ENCODE results near the gene CYBRD1. TPM values are rescaled to one million over a fixed set of nuclear protein-coding genes. Genes with fewer than 3 reads are reported as not detected.

The CYBRD1 gene
- total RNA-seq, 1 donor from 2014 or later, result 4.7 TPM

DNA sequence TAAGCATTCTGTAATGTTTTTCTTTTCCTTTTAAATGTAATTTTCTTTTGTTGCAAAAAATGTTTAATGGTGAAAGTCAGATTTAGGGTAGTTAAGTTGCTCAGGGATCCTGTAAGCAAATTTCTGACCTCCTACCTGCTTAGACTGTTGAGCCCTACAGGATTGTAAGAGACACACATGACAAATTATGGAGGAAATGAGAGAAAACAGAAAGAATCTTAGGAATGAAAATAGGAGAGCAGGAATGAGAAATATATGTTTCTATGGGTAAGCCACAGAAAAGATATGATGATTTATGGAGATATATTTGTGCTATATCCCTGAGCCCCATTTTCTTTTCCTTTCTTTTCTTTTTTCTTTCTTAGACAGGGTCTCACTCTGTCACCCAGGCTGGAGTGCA lies 28.3 kb downstream of the CYBRD1 start:
- DNase-seq, result no peak
- intact Hi-C loops (cut with micrococcal nuclease), result no loop called here
- Mint-ChIP-seq H3K27me3 (peaks cover 18% of the 10 kb centered on the region), H3K4me1 (no peaks in the 10 kb centered on the region), H3K4me3 (no peak overlapping the region), H3K36me3 (ENCODE audit: low read depth) (no peaks in the 10 kb centered on the region), H3K9me3 (no peaks in the 10 kb centered on the region), H3K27ac (no peak overlapping the region)

DNA sequence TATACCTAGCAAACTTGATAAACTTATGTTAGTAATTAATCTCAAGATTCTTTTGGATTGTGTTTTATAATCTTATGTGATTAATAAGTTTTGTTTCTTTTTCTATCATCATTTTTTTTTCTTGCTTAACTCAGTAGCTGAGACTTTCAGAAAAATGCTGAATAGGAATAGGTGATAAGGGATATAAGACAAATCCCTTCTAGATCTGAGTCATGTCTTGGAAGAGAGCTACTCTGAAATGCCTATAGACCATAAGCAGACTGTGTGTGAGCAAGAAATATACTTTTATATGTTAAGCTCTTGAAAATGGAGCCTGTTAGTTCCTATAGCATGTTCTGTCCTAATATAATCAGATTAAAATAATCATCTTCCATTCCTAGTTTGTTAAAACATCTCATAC lies 29.6 kb downstream of the CYBRD1 start:
- DNase-seq, result no peak
- intact Hi-C loops (cut with micrococcal nuclease), result no loop called here
- no peak overlapping the region for H3K4me3 Mint-ChIP-seq

GRCh38 chr2:171553236-171553635 lies 31.0 kb downstream of the CYBRD1 start:
- H3K27me3 Mint-ChIP-seq, result peaks cover 11% of the 10 kb centered on the region
- H3K36me3 Mint-ChIP-seq (ENCODE audit: low read depth), result no peaks in the 10 kb centered on the region
- no peaks in the 10 kb centered on the region for H3K9me3 Mint-ChIP-seq
- intact Hi-C loops (cut with micrococcal nuclease), result no loop called here
- no peak overlapping the region for H3K27ac Mint-ChIP-seq
- peaks cover 2% of the 10 kb centered on the region for H3K4me1 Mint-ChIP-seq
- H3K4me3 Mint-ChIP-seq, result no peak overlapping the region
- no peak for DNase-seq

More for the DNA sequence above, 29.6 kb downstream of the CYBRD1 start:
- Mint-ChIP-seq H3K36me3 (ENCODE audit: low read depth) (no peaks in the 10 kb centered on the region), H3K9me3 (no peaks in the 10 kb centered on the region), H3K4me1 (no peaks in the 10 kb centered on the region), H3K27ac (no peak overlapping the region), H3K27me3 (peaks cover 15% of the 10 kb centered on the region)

DNA sequence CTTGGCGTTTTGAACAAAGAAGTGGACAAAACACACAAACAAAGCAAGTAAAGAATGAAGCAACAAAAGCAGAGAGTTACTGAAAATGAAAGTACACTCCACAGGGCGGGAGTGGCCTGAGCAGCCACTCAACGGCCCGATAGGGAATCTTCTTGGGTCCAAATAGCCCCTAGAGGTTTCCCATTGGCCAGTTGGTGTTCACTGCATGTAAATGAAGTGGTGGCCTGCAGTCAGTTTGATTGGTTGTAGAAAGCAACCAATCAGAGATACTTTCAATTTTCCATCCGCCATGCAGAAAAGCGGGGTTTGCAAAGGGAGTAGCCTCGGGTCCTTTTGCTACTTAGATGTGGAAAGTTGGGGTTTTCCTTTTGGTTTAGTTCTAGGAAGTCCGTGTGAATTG lies 31.6 kb downstream of the CYBRD1 start:
- no peaks in the 10 kb centered on the region for H3K9me3 Mint-ChIP-seq
- H3K4me3 Mint-ChIP-seq, result no peak overlapping the region
- H3K4me1 Mint-ChIP-seq, result peaks cover 2% of the 10 kb centered on the region
- intact Hi-C loops (cut with micrococcal nuclease), result no loop called here
- H3K36me3 Mint-ChIP-seq (ENCODE audit: low read depth), result no peaks in the 10 kb centered on the region
- peaks cover 14% of the 10 kb centered on the region for H3K27me3 Mint-ChIP-seq
- no peak for DNase-seq
- H3K27ac Mint-ChIP-seq, result no peak overlapping the region

DNA sequence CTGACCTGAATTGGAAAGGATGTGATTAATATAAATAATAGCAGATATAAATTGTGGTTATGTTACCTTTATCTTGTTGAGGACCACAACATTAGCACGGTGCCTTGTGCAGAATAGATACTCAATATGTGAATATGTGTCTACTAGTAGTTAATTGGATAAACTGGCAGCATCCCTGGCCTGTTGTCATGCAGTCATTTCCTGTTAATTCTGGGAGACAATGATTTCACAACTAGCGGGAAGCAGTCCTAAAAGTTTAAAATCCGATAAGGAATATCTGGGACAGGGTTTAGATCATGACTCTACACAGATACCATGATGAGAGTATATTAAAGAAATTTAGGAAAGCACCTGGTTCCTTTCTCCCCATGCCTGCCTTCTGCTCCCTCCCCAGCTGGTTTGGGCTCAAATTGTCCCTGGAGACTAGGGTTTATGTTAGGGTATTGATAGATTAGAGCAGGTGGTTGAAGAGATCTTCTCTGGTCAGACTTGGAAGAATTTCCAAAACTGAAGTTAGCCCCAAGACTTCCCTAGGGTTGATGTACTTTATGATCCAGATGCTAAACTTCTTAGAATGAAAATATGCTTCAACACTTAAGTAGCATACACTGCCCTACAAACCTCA lies 32.8 kb downstream of the CYBRD1 start:
- intact Hi-C loops (cut with micrococcal nuclease), result no loop called here
- no peak overlapping the region for H3K27ac Mint-ChIP-seq
- H3K9me3 Mint-ChIP-seq, result no peaks in the 10 kb centered on the region

DNA sequence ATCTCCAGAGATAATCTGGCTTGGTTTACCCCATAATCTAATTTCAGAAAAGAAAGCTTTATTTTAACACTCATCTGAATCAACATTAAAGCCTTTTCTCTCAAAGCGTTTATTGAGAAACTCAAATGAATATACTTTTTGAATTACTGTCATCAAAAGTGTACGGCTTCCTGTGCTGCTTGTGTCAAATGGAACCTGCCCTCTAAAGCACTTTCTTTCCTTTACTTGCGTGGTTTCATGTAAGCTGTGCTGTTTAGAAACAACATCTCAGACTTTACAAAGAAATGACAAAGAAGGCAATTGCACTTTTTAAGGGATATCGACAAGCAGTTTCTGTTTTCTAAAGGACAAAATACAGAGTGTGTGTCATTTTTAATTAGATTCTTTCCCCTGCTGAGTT lies 35.1 kb downstream of the CYBRD1 start:
- Mint-ChIP-seq H3K27me3 (peaks cover 9% of the 10 kb centered on the region), H3K9me3 (no peaks in the 10 kb centered on the region), H3K4me1 (peaks cover 2% of the 10 kb centered on the region), H3K4me3 (no peak overlapping the region), H3K27ac (no peak overlapping the region), H3K36me3 (ENCODE audit: low read depth) (no peaks in the 10 kb centered on the region)
- no peak for DNase-seq
- intact Hi-C loops (cut with micrococcal nuclease), result no loop called here

More for the DNA sequence above, 32.8 kb downstream of the CYBRD1 start:
- DNase-seq, result no peak
- Mint-ChIP-seq H3K4me3 (no peak overlapping the region), H3K27me3 (peaks cover 14% of the 10 kb centered on the region), H3K36me3 (ENCODE audit: low read depth) (no peaks in the 10 kb centered on the region), H3K4me1 (peaks cover 2% of the 10 kb centered on the region)

DNA sequence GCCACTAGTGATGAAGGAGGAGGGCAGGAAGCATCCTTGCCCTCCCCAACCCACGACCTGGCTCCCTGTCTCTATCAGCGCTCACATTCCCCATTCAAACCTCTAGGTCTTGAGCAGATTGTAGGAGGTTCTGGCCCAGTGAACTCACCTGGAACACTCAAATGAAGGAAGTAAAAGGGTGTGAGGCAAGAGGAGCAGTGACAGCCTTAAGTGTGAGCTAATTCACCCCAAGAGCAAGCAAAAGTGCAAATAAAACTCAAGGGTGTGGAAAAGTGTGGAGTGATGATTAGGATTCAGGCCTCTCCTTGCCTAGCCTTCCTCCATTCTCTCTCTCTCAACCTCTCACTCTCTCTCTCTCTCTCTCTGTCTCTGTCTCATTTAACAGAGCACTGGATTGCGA lies 41.0 kb downstream of the CYBRD1 start:
- H3K27me3 Mint-ChIP-seq, result peaks cover 20% of the 10 kb centered on the region
- H3K4me1 Mint-ChIP-seq, result no peaks in the 10 kb centered on the region
- H3K36me3 Mint-ChIP-seq (ENCODE audit: low read depth), result no peaks in the 10 kb centered on the region
- intact Hi-C loops (cut with micrococcal nuclease), result no loop called here
- no peak overlapping the region for H3K4me3 Mint-ChIP-seq
- DNase-seq, result no peak
- no peak overlapping the region for H3K27ac Mint-ChIP-seq
- no peaks in the 10 kb centered on the region for H3K9me3 Mint-ChIP-seq

GRCh38 chr2:171564463-171564862 lies 42.2 kb downstream of the CYBRD1 start:
- intact Hi-C loops (cut with micrococcal nuclease), result no loop called here
- Mint-ChIP-seq H3K4me1 (no peaks in the 10 kb centered on the region), H3K27me3 (peaks cover 16% of the 10 kb centered on the region), H3K27ac (no peak overlapping the region), H3K36me3 (ENCODE audit: low read depth) (no peaks in the 10 kb centered on the region), H3K9me3 (no peaks in the 10 kb centered on the region), H3K4me3 (no peak overlapping the region)
- DNase-seq, result no peak

DNA sequence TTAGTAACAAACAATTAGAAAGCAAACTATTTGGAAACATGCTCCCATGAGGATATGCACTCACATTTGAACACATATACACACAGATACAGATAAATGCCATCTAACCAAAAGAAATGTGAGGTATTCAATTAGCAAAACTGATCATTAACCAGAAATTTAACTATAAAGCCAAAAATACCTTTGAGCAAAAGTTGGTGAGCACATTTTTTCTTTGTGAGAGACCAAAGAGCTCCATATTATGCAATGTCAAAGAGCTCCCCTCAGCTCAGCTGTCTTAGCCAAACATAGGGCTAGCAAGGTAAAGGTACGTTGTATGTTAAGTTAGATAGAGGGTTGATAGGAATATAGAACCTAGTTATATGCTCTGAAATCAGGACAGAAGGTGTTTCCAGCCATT lies 43.8 kb downstream of the CYBRD1 start:
- H3K36me3 Mint-ChIP-seq (ENCODE audit: low read depth), result no peaks in the 10 kb centered on the region
- no peak overlapping the region for H3K4me3 Mint-ChIP-seq
- DNase-seq, result no peak
- intact Hi-C loops (cut with micrococcal nuclease), result no loop called here
- H3K27me3 Mint-ChIP-seq, result peaks cover 21% of the 10 kb centered on the region
- no peaks in the 10 kb centered on the region for H3K4me1 Mint-ChIP-seq
- no peaks in the 10 kb centered on the region for H3K9me3 Mint-ChIP-seq
- H3K27ac Mint-ChIP-seq, result no peak overlapping the region

GRCh38 chr2:171566753-171567152 lies 44.5 kb downstream of the CYBRD1 start:
- intact Hi-C loops (cut with micrococcal nuclease), result no loop called here
- no peak for DNase-seq
- Mint-ChIP-seq H3K4me3 (no peak overlapping the region), H3K27me3 (peaks cover 23% of the 10 kb centered on the region), H3K4me1 (no peaks in the 10 kb centered on the region), H3K27ac (no peak overlapping the region), H3K9me3 (no peaks in the 10 kb centered on the region), H3K36me3 (ENCODE audit: low read depth) (no peaks in the 10 kb centered on the region)

DNA sequence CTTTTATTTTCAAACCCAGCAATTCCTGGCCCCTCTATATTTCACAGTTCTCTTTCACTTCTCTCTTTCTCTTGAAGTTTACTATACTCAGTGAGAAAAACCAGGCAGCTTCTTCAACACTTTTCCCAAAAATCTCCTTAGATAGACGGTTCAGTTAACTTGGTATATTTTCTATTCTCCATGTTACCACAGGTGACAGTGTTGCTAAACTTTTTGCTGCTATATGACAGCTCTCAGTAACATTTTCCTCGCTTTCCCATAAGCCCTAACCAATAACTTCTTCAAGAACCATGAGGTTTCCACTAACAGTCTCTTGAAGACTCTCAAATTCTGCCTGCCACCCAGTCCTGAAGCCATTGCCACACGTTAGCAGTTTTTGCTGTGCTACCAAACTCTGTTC lies 45.8 kb downstream of the CYBRD1 start:
- intact Hi-C loops (cut with micrococcal nuclease), result no loop called here
- Mint-ChIP-seq H3K4me3 (no peak overlapping the region), H3K4me1 (no peaks in the 10 kb centered on the region), H3K36me3 (ENCODE audit: low read depth) (no peaks in the 10 kb centered on the region), H3K9me3 (no peaks in the 10 kb centered on the region), H3K27ac (no peak overlapping the region), H3K27me3 (peaks cover 26% of the 10 kb centered on the region)
- DNase-seq, result no peak

GRCh38 chr2:171571721-171572120 lies 49.4 kb downstream of the CYBRD1 start:
- H3K4me1 Mint-ChIP-seq, result peaks cover 4% of the 10 kb centered on the region
- intact Hi-C loops (cut with micrococcal nuclease), result loop anchor here (5.0 kb wide), 1 partner anchor 116 kb away; the partner anchor contains the start of gene DYNC1I2
- no peak for DNase-seq
- no peak overlapping the region for H3K4me3 Mint-ChIP-seq
- H3K36me3 Mint-ChIP-seq (ENCODE audit: low read depth), result no peaks in the 10 kb centered on the region
- H3K27ac Mint-ChIP-seq, result no peak overlapping the region
- H3K27me3 Mint-ChIP-seq, result peaks cover 20% of the 10 kb centered on the region
- H3K9me3 Mint-ChIP-seq, result no peaks in the 10 kb centered on the region

DNA sequence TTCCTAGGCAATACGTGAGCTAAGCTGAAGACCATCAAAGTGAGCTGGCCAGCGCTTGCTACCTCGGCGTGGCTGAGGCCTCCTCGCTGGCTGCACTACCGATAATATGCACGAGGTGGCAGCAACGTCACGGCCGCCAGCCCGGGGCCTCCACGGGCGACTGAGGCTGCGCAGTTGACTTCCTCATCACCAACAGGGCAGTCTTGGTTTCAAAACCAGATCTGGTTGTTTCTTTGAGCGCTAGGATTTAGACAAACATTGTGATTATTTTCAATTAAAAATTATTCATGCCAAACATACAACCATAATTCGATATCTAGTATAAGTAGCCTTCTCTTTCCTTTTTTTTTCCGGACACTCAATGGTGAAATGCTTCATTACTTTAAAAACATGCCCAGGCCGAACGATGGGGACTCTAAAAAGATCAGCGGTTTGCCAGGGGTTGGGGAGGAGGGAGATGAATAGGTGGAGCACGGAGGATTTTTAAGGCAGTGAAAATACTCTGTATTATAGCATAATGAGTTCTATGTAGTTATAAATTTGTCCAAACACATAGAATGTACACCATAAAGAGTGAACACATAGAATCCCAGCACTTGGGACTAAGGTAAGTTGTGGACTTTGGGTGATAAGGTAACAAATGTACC lies 52.0 kb downstream of the CYBRD1 start:
- intact Hi-C loops (cut with micrococcal nuclease), result loop anchor here (1.0 to 5.0 kb wide), 2 partner anchors 113 to 888 kb away; partner anchors contain the start of gene DYNC1I2
- Mint-ChIP-seq H3K4me3 (no peak overlapping the region), H3K36me3 (ENCODE audit: low read depth) (no peaks in the 10 kb centered on the region), H3K4me1 (peaks cover 4% of the 10 kb centered on the region), H3K27me3 (peaks cover 10% of the 10 kb centered on the region), H3K9me3 (no peaks in the 10 kb centered on the region), H3K27ac (peak overlapping the region; percentile 35)
- peak; percentile 95 for DNase-seq

GRCh38 chr2:171575606-171576005 lies 53.3 kb downstream of the CYBRD1 start:
- Mint-ChIP-seq H3K4me3 (no peak overlapping the region), H3K36me3 (ENCODE audit: low read depth) (no peaks in the 10 kb centered on the region), H3K4me1 (peaks cover 4% of the 10 kb centered on the region), H3K27ac (no peak overlapping the region), H3K27me3 (peaks cover 5% of the 10 kb centered on the region), H3K9me3 (no peaks in the 10 kb centered on the region)
- intact Hi-C loops (cut with micrococcal nuclease), result no loop called here
- no peak for DNase-seq

All from activated CD4-positive, alpha-beta T cell treated with anti-CD3 and anti-CD28 coated beads, Interleukin-2, amount 10 ng/mL, durations not matched to agents 24 days and 14 days (primary cell).